ENCODE results near the gene CORO7. TPM values are rescaled to one million over a fixed set of nuclear protein-coding genes. Genes with fewer than 3 reads are reported as not detected.

The CORO7 gene
- total and polyA plus RNA-seq, 7 donors, result 3.4 to 7.9 (median 5.8) TPM

GRCh38 chr16:4339455-4339854, 76.9 kb downstream of the CORO7 start:
- Histone ChIP-seq H3K27ac (no peak overlapping the region), H3K4me1 (peaks cover 6% of the 10 kb centered on the region), H3K36me3 (ENCODE audit: insufficient read depth in 1 of 2, low read depth in 1 of 2) (peaks cover 5 to 20% of the 10 kb centered on the region in 2 donors), H3K9me3 (no peaks in the 10 kb centered on the region), H3K27me3 (ENCODE audit: insufficient read depth in 3 of 3, low read length in 2 of 3) (no peaks in the 10 kb centered on the region), H3K4me3 (no peak overlapping the region)
- intact Hi-C loops (cut with DNase I), result loop anchor here (10.0 kb wide), 2 partner anchors 135 to 355 kb away; no protein-coding TSS in a partner anchor
- TF ChIP-seq CTCF (IDR thresholded peaks at IDR 0.05), result no peak
- no peak for ATAC-seq
- WGBS, 3 donors, result 73 to 76% (median 75%) methylated on average over 10 of the region's 10 CpGs
- DNase-seq, result no peak

DNA sequence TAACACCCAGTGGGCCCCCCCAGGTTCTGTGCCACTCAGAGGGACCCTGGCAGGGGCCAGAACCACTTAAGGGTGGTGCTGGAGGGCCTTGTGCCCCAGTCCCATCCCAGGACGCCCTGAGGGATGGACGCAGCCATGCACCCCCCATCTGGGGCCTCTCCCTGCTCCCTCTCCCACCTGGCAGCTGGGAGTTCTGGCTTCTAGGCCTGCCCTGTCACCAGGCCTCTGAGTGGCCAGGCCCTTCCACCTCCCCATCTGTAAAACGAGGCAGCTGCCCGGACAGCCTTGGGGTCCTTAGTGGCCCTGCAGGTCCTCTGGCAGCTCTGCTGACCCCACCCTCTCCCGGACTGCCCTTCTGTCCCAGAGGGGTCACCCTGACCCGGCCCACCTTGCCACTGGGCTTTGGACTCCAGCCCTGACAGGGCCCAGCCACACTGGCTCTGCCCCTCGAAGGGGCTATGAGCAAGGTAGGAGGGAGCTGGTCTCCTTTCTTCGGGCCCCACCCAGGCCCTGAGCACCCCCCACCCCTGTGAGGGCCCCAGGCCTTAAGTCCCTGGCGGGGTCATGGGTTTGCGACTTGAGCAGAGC, 77.6 kb downstream of the CORO7 start:
- H3K36me3 ChIP-seq (ENCODE audit: insufficient read depth in 1 of 2, low read depth in 1 of 2), result peaks cover 5 to 20% of the 10 kb centered on the region in 2 donors
- H3K27me3 ChIP-seq (ENCODE audit: insufficient read depth in 3 of 3, low read length in 2 of 3), result no peaks in the 10 kb centered on the region
- DNase-seq, result peak in 1 of 2 donors; percentile 55
- H3K4me3 ChIP-seq, result no peak overlapping the region
- peaks cover 6% of the 10 kb centered on the region for H3K4me1 ChIP-seq
- no peak overlapping the region for H3K27ac ChIP-seq
- intact Hi-C loops (cut with DNase I), result loop anchor here (10.0 kb wide), 2 partner anchors 134 to 354 kb away; no protein-coding TSS in a partner anchor
- H3K9me3 ChIP-seq, result no peaks in the 10 kb centered on the region
- ATAC-seq, result no peak
- TF ChIP-seq CTCF (IDR thresholded peaks at IDR 0.05), result no peak
- whole genome bisulfite sequencing, 3 donors, result 77 to 79% (median 79%) methylated on average over 9 to 10 of the region's 10 CpGs

- DNase-seq (peak in 1 of 2 donors; percentile 55), ATAC-seq (no peak)
- H3K27ac ChIP-seq, result no peak overlapping the region
- WGBS, 3 donors, result 87 to 89% (median 88%) methylated on average over 10 to 12 of the region's 12 CpGs
- H3K4me1 ChIP-seq, result peaks cover 4% of the 10 kb centered on the region
- no peak overlapping the region for H3K4me3 ChIP-seq
- intact Hi-C loops (cut with DNase I), result loop anchor here (10.0 kb wide), 2 partner anchors 133 to 353 kb away; no protein-coding TSS in a partner anchor
- peaks cover 5 to 20% of the 10 kb centered on the region in 2 donors for H3K36me3 ChIP-seq (ENCODE audit: insufficient read depth in 1 of 2, low read depth in 1 of 2)
- H3K9me3 ChIP-seq, result no peaks in the 10 kb centered on the region
- no peaks in the 10 kb centered on the region for H3K27me3 ChIP-seq (ENCODE audit: insufficient read depth in 3 of 3, low read length in 2 of 3)
- no peak for TF ChIP-seq CTCF (IDR thresholded peaks at IDR 0.05)
Observed at GRCh38 chr16:4338125-4338582, 78.2 kb downstream of the CORO7 start.

- no peak overlapping the region for H3K27ac ChIP-seq
- H3K36me3 ChIP-seq (ENCODE audit: insufficient read depth in 1 of 2, low read depth in 1 of 2), result peaks cover 5 to 20% of the 10 kb centered on the region in 2 donors
- H3K4me3 ChIP-seq, result no peak overlapping the region
- no peaks in the 10 kb centered on the region for H3K9me3 ChIP-seq
- ATAC-seq, result no peak
- no peaks in the 10 kb centered on the region for H3K4me1 ChIP-seq
- intact Hi-C loops (cut with DNase I), result loop anchor here (10.0 kb wide), 2 partner anchors 133 to 353 kb away; no protein-coding TSS in a partner anchor
- 53 to 81% (median 73%) methylated on average over 9 to 12 of the region's 12 CpGs for WGBS, 3 donors
- DNase-seq, result peak in 1 of 2 donors; percentile 54
- no peaks in the 10 kb centered on the region for H3K27me3 ChIP-seq (ENCODE audit: insufficient read depth in 3 of 3, low read length in 2 of 3)
- no peak for TF ChIP-seq CTCF (IDR thresholded peaks at IDR 0.05)
Observed at GRCh38 chr16:4337540-4338088, 78.8 kb downstream of the CORO7 start.

Measured in psoas muscle (tissue), 8 donors.